ENCODE data around the gene ADAMTS10. TPM values are rescaled to one million over a fixed set of nuclear protein-coding genes. Genes with fewer than 3 reads are reported as not detected.

Gene ADAMTS10
- total RNA-seq, 2 donors from 2014 or later = 3.9 TPM

DNA sequence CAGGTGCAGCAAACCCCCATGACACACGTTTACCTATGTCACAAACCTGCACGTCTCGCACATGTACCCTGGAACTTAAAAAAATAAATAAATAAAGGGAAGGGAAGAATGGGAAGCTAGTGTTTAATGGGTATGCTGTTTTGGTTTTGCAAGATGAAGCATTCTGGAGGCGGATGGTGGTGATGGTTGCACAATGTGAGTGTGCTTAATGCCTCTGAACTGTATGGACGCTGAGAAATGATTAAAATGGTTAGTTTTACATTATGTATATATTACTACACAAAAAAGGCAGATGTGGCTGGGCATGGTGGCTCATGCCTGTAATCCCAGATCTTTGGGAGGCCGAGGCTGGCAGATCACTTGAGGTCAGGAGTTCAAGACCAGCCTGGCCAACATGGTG lies 37.7 kb upstream of the ADAMTS10 start:
- no peak overlapping the region for H3K4me3 ChIP-seq
- no peak overlapping the region for H3K9ac ChIP-seq (ENCODE audit: low read depth in 2 of 2, low read length in 2 of 2)
- no peak for DNase-seq
- TF ChIP-seq, protein P1, sequence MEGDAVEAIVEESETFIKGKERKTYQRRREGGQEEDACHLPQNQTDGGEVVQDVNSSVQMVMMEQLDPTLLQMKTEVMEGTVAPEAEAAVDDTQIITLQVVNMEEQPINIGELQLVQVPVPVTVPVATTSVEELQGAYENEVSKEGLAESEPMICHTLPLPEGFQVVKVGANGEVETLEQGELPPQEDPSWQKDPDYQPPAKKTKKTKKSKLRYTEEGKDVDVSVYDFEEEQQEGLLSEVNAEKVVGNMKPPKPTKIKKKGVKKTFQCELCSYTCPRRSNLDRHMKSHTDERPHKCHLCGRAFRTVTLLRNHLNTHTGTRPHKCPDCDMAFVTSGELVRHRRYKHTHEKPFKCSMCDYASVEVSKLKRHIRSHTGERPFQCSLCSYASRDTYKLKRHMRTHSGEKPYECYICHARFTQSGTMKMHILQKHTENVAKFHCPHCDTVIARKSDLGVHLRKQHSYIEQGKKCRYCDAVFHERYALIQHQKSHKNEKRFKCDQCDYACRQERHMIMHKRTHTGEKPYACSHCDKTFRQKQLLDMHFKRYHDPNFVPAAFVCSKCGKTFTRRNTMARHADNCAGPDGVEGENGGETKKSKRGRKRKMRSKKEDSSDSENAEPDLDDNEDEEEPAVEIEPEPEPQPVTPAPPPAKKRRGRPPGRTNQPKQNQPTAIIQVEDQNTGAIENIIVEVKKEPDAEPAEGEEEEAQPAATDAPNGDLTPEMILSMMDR (IDR thresholded peaks at IDR 0.05) = no peak
- no peak overlapping the region for H3K27ac ChIP-seq
- H3K9me3 ChIP-seq = no peaks in the 10 kb centered on the region
- H3K36me3 ChIP-seq = no peaks in the 10 kb centered on the region
- intact Hi-C loops (cut with DNase I) = loop anchor here (10.0 kb wide), 1 partner anchor 63 kb away; no protein-coding TSS in a partner anchor
- no peaks in the 10 kb centered on the region for H3K4me1 ChIP-seq
- H3K27me3 ChIP-seq = no peaks in the 10 kb centered on the region

DNA sequence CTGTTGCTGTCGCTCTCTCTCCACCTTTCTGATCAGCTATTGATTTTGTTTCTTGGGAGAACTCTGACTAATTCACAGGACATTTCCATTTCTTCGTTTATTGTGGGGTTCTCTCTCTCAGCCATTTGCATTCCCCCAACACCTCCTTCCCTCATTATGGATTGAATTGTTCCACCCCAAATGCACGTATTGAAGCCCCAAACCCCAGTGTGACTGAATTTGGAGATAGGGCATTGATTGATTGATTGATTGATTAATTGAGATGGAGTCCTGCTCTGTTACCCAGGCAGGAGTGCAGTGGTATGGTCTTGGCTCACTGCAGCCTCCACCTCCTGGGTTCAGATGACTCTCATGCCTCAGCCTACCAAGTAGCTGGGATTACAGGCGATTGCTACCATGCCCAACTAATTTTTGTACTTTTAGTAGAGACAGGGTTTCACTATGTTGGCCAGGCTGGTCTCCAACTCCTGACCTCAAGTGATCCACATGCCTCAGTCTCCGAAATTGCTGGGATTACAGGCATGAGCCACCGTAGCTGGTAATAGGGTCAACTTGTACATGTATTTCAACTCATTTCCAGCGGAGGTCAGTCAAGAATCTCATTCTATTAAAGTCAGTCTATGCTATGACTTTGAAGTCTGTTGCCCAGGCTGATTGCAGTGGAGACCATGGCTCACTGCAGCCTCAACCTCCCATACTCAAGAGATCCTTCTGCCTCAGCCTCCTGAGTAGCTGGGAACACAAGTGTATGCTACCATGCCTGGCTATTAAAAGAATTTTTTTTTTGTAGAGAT lies 33.5 kb upstream of the ADAMTS10 start:
- TF ChIP-seq, protein P1 (IDR thresholded peaks at IDR 0.05) = no peak
- Histone ChIP-seq H3K27ac (no peak overlapping the region), H3K4me3 (no peak overlapping the region), H3K36me3 (no peaks in the 10 kb centered on the region), H3K27me3 (no peaks in the 10 kb centered on the region), H3K9me3 (no peaks in the 10 kb centered on the region), H3K9ac (ENCODE audit: low read depth in 2 of 2, low read length in 2 of 2) (no peak overlapping the region), H3K4me1 (no peaks in the 10 kb centered on the region)
- intact Hi-C loops (cut with DNase I) = loop anchor here (10.0 kb wide), 1 partner anchor 59 kb away; no protein-coding TSS in a partner anchor
- no peak for DNase-seq

DNA sequence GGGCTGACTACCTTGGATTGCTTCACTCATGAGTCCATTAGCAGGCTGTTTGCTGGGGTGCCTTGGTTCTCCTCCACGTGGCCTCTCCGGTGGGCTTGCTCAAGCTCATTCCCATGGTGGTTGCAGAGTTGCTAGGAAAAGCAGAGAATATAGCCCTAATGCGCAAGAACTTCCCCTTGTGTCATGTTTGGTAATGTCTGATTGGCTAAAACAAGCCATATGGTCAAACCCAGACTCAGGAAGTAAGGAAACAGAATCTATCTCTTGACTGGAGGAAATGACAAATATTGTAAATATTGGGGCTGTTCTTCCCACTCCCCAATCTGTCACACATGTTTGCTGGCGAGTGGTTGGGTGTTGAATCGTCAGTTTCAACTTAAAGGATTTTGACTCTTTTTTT lies 32.0 kb upstream of the ADAMTS10 start:
- Histone ChIP-seq H3K4me3 (no peak overlapping the region), H3K27me3 (no peaks in the 10 kb centered on the region), H3K27ac (no peak overlapping the region), H3K9ac (ENCODE audit: low read depth in 2 of 2, low read length in 2 of 2) (no peak overlapping the region), H3K9me3 (no peaks in the 10 kb centered on the region), H3K4me1 (no peaks in the 10 kb centered on the region), H3K36me3 (no peaks in the 10 kb centered on the region)
- TF ChIP-seq, protein P1 (IDR thresholded peaks at IDR 0.05) = no peak
- intact Hi-C loops (cut with DNase I) = loop anchor here (10.0 kb wide), 1 partner anchor 58 kb away; no protein-coding TSS in a partner anchor
- DNase-seq = no peak

DNA sequence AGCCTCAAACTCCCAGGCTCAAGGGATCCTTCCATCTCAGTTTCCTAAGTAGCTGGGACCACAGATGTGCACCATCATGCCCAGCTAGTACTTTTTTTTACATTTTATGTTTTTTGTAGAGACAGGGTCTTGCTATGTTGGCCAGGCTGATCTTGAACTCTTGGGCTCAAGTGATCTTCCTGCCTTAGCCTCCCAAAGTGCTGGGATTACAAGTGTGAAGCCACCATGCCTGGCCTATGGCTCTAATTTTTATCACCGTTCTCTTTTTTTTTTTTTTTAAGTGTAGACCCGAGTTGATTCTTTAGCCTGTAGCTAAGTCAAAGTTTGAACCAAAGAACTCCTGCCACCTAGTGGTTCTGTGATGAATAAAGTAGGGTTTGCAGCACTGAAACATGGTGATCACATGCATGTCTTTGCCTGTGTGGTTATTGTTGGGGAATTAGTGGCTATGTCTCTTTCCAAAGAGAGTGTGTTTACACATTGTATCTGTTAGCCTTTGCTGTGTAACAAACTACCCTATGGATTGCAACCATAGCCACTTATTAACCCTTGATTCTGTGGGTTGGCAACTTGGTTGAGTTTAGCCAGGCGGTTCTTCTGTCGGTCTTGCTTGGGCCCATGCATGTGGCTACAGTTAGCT lies 31.5 kb upstream of the ADAMTS10 start:
- TF ChIP-seq, protein P1 (IDR thresholded peaks at IDR 0.05) = peak; percentile 44
- H3K27me3 ChIP-seq = no peaks in the 10 kb centered on the region
- no peak overlapping the region for H3K9ac ChIP-seq (ENCODE audit: low read depth in 2 of 2, low read length in 2 of 2)
- no peak overlapping the region for H3K4me3 ChIP-seq
- no peaks in the 10 kb centered on the region for H3K36me3 ChIP-seq
- H3K9me3 ChIP-seq = no peaks in the 10 kb centered on the region
- intact Hi-C loops (cut with DNase I) = loop anchor here (10.0 kb wide), 1 partner anchor 57 kb away; no protein-coding TSS in a partner anchor
- DNase-seq = no peak
- H3K27ac ChIP-seq = no peak overlapping the region
- H3K4me1 ChIP-seq = no peaks in the 10 kb centered on the region

DNA sequence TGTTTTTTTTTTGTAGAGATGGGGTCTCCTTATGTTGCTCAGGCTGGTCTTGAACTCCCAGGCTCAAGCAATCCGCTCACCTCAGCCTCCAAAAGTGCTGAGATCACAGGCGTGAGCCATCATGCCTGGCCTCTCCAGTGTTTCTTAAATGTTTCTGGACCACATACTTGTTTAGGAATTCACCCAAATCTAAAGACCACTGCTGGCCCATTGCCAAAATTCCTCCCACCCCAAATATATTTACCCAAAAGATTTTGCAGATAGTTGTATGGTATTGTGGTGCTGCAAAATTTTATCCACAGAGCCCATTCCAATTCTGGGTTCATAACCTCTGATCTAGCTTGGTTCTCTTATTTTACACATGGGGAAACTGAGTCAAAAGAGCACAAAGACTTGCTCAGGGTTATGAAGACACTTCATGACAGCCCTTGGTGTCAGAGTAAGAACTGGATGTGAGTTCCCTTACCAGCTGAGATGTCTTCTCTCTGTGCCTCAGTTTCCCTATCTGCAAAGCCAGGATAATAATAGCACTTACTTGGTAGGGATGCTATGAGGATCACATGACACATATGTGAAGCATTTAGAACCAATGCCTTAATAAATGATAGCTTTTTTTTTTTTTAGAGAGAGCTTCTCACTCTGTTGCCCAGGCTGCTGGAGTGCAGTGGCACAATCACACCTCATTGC lies 30.8 kb upstream of the ADAMTS10 start:
- no peak for DNase-seq
- Histone ChIP-seq H3K36me3 (no peaks in the 10 kb centered on the region), H3K9me3 (no peaks in the 10 kb centered on the region), H3K9ac (ENCODE audit: low read depth in 2 of 2, low read length in 2 of 2) (no peak overlapping the region), H3K4me1 (no peaks in the 10 kb centered on the region), H3K27me3 (no peaks in the 10 kb centered on the region), H3K4me3 (no peak overlapping the region), H3K27ac (no peak overlapping the region)
- intact Hi-C loops (cut with DNase I) = loop anchor here (10.0 kb wide), 1 partner anchor 57 kb away; no protein-coding TSS in a partner anchor
- TF ChIP-seq, protein P1 (IDR thresholded peaks at IDR 0.05) = no peak

All from colonic mucosa (tissue), 4 donors.